MM.1S (cell line): Measurements from ENCODE around the gene NFYA.

ENCODE experiments used
- CTCF ChIP-seq: fragments of 300-600 bp; sonication (generic); IDR thresholded peaks from 2 replicates; pipeline ENCODE4 v1.5.1; 2016; ENCODE audit warnings: antibody characterized with exemption, low read length, mixed read lengths
- EZH2 ChIP-seq: fragments of 300-600 bp; sonication (generic); optimal IDR thresholded peaks from 2 replicates; pipeline ENCODE3; 2017; ENCODE audit warnings: low read depth, mild to moderate bottlenecking, antibody characterized with exemption, low read length, mixed read lengths
- EZH2phosphoT487 ChIP-seq: fragments of 300-600 bp; sonication (generic); IDR thresholded peaks from 2 replicates; pipeline ENCODE4 v1.6.1; 2018; ENCODE audit warnings: antibody characterized with exemption, low read length

GRCh38 chr6:41071923-41072835 is 595 bp upstream of the NFYA start, which contains the start of gene OARD1:
- no peak for TF ChIP-seq CTCF
- TF ChIP-seq EZH2 = no peak
- no peak for TF ChIP-seq EZH2phosphoT487
